Stimulated activated CD4-positive, alpha-beta T cell treated with anti-CD3 and anti-CD28 coated beads, Interleukin-1b, Interleukin-23, amount 100 ng/mL, for 48 hours (primary cell): ENCODE measurements around the gene CLCNKA.
"Not testable (repeated sequence)": the region's sequence is repeated elsewhere in the genome, so short reads cannot be mapped to it uniquely, and the experiment has no call there.

Experiments
- DNase-seq: peaks from one replicate; pipeline ENCODE4 v3.0.0-alpha.2; 2020

The CLCNKA gene

DNA sequence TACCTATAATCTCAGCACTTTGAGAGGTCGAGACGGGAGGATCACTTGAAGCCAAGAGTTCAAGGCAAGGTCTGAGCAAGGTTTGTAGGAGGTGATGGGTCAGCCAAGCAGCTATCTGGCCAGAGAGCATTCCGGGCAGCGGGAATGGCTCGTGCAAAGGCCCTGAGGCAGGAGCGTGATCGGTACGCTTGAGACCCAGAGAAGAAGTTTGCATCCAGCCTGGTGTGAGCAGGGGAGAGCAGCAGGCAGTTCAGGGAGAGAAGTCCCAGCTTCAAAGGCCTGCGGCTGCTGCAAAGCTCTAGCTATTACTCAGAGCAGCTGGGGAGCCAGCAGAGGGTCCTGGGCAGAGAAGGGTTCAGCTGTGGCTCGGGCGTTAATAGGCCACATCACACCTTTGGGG, 22.9 kb upstream of the CLCNKA start:
- no peak for DNase-seq

DNA sequence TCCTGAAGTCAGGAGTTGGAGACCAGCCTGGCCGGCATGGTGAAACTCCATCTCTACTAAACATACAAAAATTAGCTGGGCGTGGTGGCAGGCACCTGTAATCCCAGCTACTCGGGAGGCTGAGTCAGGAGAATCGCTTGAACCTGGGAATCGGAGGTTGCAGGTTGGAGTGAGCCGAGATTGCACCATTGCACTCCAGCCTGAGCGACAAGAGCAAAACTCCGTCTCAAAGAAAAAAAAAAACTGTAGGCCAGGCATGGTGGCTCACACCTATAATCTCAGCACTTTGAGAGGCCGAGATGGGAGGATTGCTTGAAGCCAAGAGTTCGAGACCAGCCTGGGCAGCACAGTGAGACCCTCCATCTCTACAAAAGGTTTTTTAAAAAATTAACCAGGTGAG, 20.6 kb upstream of the CLCNKA start:
- DNase-seq = not testable (repeated sequence)

DNA sequence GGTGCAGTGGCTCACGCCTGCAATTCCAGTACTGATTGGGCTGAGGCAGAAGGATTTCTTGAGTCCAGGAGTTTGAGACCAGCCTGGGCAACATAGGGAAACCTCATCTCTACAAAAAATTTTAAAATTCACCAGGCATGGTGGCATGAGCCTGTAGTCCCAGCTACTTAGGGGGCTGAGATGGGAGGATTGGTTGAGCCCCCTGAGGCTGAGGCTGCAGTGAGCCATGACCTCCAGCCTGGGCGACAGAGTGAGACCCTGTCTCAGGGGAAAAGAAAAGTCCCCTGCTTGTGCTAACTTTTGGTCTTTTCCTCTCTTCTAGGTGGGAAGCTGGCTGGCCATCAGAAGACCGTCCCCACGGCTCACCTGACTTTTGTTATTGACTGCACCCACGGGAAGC, 16.2 kb upstream of the CLCNKA start:
- no peak for DNase-seq

DNA sequence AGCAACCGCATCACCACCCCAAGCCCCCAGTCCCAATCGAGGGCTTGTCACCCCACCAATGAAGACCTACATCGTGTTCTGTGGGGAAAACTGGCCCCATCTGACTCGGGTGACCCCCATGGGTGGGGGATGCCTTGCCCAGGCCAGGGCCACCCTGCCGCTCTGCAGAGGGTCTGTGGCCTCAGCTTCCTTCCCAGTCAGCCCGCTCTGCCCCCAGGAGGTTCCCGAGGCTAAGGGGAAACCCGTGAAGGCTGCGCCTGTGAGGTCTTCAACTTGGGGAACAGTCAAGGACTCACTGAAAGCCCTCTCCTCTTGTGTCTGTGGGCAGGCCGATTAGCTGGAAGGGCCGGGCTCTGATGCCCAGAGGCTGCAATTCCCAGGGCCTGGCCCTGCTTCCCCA, 15.8 kb upstream of the CLCNKA start:
- DNase-seq = no peak

DNA sequence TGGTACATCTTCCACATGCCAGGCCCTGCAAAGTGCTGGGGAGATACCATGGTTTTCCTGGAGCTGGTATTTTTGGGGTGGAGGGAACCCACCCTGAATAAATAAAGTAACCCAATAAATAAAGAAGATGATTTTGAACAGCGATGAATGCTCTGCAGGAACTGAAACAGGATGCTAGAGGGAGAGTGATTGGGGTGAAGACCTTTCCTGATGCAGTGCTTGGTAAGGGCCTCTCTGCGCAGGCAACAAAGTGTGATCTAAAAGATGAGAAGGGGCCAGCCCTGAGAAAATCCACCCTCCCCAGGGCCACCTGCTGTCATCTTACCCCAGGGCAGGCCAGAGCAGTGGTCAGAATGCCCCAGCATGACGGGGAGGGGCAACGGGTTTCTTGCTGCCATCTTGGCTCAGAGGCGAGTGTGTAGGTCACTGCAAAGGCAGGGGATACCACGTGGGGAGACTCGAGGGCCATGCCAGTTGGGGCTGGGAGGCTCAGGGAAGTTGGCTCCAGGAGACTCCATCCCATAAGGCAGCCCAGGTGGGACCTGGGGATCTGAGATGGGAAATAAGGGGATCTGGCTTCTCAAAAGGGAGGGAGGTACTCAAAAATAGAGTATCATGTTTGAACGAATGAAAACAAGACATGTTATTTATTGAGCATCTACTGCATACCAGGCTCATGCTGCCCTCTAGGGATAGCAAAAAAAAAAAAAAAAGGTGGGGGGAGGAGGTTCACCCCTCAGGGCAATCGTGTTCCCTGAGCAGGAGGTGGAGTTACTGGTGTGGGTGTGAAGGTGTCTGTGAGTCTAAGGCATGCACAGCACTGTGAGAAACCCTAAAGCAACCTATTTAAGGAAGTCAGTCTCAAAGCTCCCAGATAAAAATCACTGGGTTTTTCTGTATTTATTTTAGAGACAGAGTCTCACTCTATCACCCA, 15.0 kb upstream of the CLCNKA start:
- DNase-seq = no peak

DNA sequence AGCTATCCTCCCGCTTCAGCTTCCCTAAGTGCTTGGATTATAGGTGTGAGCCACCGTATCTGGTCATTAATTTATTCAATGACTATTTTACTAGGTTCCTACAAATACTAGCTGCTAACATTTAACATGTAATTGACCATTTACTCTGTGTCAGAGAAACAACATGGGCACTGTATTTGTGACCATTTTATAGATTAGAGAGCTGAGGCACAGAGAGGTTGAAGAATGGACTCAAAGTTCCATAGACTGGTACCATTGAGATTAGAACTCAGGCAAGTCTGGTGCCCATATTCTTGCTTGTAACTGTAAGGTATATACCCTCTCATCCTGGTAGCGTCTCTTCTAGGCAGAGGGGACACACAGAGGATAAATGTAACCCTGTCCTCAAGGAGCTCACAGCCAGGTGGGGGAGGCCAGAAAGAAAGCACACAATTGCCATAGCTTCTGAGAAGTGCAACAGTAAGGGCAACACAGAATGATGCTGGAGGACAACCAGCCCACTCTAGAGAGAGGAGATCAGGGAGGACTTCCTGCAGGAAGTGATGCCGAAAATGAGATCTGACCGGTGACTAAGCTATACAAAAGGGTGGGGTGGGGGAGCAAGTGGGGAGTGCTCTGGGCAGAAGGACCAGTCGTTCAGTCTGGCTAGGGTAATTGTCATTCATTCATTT, 14.0 kb upstream of the CLCNKA start:
- no peak for DNase-seq

DNA sequence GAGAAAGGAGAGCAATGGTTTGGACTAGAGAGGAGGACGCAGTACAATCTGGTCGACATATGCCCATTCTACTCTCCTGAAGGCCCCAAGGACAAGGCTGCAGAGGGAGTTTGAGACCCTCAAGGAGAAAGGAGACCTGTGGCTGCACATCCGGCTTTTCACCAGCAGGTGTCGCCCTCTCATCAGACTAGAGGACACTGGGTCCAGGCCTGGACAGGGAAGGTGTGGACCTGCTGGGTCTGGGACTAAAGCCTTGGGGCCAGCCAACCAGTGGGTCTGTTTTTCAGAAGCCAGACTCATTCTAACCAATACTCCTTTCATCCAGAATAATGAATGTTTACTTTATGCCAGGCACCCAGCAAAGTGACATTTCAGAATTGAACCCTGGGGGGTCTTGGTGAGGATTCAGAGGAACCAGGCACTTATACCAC, 12.8 kb upstream of the CLCNKA start:
- DNase-seq = peak; percentile 72

DNA sequence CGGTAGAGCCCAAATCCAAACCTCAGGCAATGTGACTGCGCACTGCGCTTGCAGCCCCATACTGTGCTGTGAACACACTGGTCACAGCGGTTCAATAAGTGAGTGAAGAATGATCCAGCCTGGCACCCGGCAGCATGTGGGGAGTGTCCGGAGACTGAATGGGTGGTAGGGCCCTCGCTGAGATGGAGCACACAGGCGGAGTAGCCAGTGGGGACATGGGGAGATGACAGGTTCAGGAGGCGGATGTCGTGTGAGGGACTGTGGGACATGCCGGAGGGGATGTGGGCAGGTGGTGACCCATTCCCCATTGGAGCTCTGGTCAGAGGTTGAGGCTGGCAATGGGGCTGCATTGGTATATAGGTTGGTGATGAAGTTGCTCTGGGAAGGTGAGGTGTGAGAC, 12.2 kb upstream of the CLCNKA start:
- DNase-seq = no peak

DNA sequence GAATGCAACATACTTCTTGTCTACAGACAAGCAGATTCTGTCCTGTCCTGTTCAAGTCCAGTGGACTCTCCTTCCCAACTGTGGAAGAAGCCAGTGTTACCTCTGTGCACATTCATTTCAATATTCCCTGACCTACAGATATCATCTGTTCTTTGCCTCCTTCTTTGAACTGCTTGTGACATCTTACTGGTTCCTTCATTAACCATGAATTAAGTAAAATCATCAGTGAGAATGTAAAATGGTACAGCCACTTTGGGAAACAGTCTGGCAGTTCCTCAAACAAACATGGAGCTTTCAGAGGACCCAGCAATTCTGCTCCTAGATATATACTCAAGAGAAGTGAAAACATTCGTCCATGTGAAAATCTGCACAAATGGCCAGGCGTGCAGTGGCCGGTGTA, 11.0 kb upstream of the CLCNKA start:
- DNase-seq = no peak

DNA sequence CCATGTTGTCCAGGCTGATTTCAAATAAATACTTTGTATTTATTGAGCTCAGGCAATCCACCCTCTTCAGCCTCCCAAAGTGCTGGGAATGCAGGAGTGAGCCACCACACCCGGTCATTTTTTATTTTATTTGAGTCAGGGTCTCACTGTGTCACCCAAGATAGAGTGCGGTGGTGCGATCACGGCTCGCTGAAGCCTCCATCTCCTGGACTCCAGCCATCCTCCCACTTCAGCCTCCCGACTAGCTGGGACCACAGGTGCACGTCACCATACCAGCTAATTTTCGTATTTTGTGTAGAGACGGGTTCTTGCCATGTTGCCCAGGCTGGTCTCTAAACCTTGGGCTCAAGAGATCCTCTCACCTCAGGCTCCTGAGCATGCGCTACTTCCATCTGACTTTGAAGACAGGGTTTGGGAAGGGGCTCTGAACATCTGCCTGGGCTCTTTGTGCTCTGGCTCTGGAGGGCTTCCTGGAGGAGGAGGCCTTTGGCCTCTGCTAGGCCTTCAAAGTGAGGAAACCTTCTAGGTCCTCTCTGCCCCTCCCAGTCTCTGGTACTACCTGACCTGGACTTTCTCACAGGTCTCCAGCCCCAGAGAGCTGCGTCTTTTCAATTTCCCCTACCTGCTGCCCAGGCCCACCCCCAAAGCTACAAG, 9.8 kb upstream of the CLCNKA start:
- no peak for DNase-seq

DNA sequence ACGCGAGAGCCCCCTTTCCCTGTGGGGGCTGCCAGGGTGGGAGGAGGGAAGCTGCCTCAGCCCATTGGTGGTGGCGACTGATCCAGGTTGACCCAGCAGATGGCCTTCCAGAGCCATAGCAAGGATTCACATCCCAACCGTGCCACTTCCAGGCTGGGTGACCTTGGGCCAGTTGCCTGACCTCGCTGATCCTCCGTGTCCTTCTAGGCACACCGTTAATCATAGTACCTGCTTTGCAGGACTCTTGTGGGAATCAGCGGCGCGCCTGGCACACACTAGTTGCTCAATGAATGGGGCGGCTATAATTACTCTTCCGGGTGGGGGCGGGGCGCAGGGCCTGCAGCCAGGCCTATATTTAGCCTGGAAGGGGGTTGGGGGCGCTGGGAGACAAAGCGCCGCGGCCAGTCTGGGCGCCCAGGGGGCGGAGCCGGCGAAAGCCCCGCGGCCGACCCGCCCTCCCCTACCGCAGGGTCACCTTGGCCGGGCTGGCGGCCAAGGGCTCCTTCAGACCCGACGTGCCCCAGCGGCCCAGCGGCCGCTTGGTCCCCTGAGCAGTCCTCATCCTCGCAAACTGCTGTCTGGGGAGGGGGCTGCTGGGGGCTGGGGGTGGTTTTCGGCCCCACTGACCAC, 9.1 kb upstream of the CLCNKA start:
- peak; percentile 39 for DNase-seq

DNA sequence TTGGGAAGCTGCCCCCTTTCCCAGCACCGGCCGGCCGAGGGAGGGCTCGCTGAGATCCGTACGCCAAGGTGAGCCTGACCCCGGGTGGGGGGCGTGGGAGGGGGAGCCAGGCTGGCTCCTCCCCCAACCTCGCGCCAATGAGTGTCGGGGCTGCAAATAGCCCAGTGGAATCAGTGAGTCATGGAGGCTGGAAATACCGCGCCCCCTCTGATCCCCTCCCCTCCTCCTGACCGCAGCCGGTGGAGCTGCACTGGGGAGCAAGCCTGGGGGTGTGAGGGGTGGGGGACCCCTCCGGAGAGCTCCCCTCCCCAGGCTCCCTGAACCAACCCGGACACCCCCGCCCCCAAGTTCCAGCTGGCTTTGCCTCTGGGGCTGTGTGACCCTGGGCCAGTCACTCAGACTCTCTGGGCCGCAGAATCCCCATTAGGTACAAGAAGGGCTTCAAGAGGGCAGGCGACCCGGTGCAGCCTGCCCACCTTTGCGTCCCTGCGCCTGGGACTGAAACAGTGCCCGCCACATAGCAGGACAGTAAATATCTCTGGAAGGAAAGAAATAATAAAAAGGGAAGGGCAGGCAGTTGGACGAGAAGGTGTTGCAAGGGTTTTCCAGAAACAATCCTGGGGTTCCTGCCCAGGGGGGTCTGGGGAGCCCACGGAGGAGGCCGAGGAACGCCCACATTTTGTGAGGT, 8.5 kb upstream of the CLCNKA start:
- peak; percentile 56 for DNase-seq

DNA sequence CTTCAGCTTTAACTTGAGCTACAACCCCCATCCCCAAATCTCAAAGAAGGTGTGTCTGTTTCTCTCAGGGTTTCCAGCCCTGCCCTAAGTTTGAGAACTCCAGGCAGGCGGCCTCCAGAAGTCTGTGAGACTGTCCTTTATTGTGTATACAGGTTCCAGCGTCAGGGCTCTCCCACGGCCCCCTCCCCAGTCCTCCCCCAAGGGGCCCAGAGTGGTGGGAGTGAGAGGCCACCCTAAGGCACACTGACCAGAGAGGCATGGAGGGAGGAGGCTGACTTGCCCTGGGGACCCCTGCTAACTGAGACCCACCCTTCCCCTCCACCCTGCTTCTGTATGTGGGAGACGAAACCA, 8.0 kb upstream of the CLCNKA start:
- DNase-seq = no peak

DNA sequence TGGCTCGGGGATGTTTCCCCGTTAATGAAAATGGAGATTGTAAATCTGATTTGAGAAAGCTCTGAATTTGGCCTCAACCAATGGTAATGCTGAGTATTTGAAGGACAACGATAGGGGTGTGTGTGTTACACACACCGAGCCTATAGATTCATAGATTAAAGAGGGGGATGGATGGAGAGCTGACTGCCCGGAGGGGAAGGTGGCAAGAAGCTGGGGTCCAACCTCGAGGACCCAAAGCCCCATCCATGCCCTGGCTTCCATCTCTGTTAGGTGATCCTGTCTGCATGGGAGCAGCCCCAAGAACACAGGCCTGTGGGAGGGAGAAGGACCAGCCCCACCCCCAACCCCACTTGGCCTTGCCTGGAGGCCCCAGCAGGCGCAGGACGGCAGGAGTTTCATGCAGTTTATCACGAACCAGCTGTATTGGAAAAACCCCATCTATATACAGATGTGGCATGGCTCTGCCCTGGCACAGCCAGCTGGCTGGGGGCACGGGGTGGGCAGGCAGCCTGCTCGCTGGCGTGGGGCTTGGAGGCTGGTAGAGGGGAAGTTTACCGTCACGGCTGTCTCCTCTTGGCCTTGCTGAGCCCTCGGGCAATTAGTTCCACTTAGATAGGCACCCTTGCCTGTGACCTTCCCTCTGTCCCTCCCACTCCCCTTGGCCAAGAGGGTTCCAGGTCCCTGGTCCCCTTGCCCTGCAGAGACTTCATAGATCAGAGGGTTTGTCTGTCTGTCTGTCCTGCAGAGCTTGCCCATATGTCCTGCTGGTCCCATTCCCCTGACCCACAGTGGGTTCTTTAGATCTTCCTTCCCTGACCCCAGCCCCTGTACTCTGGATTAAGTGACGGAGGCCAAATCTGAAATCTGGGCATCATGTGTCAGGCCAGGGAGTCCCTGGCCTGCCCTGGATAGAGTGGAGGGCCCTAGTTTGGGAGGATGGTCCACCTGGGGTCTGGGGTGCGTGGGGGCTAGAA, 7.0 kb upstream of the CLCNKA start:
- no peak for DNase-seq

DNA sequence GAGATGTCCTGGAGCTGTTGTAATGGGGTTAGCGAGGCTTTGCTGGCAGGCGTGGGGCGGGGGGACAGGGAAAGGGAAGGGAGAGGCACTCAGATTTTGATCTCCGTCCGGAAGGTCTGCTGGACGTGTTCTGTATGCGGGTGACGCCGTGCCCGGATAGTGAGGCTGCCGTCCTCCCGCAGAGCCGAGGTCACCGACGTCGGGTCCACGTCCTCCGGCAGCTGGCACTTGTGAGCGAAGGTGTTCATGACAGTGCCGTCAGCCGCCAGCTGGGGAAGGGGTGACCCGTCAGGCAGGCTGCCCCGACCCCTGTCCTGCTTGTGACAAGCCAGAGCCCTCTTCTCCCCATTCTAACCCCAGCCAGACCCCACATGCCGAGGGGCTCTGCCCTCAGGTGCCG, 6.3 kb upstream of the CLCNKA start:
- no peak for DNase-seq

DNA sequence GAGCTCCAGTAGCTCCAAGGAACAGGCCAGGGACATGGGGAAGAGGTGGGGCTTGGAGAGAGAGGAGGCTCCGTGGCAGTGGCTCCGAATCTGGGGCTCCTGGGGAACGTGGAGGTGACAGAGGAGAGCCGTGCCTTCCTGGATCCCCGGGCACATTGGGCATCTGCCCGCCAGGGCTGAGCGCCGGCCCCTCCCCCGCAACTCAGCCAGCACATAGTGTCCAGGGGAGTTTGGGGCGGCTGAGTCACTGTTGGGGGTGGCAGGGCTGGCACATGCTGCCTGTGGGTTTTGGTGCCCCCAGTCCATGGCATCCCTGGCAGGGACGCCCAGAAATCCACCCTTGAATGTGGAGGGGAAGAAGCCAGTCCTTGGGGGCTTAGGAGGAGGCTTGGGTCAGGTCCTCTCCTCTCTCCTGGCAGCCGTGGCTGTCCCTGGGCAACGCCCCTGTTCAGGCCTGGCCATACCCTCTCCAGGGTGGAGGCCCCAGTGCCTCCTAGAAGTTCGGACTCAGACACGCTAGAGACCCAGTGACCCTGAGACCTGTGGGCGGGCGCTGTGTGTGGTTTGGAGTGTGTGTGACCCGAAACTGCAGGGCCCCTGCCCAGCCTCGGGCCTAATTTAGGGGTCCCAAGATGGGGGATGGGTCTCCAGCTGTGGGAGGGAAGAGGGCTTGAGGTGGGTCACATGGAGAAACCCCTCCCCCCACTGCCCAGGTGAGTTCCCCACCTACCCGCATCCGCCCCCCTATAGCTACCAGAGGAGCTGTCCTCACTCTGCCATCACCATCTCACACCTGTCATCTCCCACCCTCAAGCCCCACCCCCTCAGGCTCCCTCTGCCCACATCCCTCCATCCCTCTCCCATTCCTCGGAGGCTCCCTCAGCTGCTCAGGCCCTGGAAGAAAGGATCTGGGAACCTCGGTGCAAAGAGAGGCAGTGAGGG, 5.6 kb upstream of the CLCNKA start:
- no peak for DNase-seq

DNA sequence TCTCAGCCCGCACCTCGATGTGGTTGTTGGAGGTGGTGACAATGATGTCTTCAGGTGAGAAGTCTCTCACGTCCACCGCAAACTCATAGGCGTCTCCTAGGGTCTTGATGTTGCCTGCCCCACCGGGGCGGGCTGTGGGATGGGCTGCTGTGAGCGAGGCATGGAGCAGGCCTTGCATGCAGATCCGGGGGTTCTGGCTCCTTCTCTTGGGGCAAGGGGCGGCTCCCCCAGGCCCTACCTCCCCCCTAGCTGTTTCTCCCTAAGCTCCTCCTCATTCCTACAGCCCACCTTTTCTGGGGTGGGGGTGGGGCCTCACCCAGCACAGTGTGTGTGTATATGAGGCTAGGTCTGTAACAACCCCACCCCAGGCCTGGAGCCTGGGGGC, 4.8 kb upstream of the CLCNKA start:
- DNase-seq = no peak

DNA sequence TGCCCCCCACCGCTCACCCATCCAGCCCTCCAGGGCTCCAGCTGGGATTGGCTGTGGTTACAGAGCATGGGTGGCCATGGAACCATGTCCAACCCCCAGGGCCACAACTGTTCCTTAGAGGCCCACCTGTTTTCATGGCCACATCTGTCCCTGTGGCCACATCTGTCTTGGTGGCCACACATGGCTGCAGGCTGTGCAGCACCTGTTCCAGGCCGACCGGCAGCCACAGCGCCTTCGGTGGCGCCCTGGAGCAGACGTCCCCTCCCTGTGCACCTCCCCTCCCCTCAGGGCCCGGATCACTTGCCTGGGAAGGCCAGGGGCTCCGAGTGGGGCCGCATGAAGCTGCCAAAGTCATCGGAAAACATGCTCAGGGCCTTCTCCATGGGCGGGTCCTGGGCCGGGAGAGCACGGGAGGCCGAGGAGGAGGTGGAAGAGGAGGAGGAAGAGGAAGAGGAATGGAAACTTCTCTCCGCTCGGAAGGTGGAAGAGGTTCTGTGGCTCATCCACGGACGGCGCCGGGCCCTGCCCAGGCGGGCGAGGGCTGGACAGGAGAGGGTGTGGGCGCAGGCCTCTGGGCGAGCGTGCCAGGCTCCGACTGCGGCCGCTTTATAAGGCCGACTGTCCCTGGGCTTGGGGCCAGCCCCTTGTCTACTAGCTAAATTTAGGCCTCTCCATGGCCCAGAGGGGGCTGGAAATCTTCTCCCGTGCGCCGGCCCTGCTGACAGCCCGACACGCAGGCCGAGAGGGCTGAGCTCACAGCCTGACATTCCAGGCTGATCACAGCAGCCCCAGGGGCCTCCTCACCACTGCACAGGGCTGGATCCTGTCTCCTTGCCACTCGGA, 4.2 kb upstream of the CLCNKA start, which contains the start of gene HSPB7:
Gene HSPB7, minus strand, starts transcription at position 583 of the 843 bp plus-strand sequence. Its CDS starts 80 bp downstream, at position 503.
- DNase-seq = no peak

DNA sequence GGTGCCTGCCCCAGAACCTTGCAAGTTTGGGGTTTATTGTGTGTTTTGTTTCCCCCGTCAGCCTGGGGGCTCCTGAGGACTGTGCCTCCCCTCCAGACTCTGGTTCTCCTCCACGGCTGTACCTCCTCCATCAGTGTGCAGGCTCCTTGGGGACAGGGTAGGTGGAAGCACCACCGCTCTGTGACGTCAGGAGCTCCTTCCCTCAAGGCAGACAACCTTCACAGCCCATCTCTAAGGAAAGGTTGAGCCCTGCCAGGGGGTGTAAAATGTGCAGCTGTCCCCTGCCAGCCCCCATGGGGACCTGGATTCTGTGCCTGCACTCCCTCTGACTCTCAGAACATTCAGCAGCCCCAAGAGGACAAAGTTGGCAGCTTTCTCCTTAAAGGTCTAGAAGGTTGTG, 3.5 kb upstream of the CLCNKA start:
- no peak for DNase-seq
